ENCODE results near the gene KRT27. TPM values are rescaled to one million over a fixed set of nuclear protein-coding genes. Genes with fewer than 3 reads are reported as not detected.
"Not testable (repeated sequence)": the region's sequence is repeated elsewhere in the genome, so short reads cannot be mapped to it uniquely, and the experiment has no call there.

Gene KRT27
- total RNA-seq, 1 donor from 2014 or later: not detected

- intact Hi-C loops (cut with DNase I): loop anchor here (5.0 kb wide), 1 partner anchor 43 kb away; no protein-coding TSS in a partner anchor
- not testable (repeated sequence) for ATAC-seq; DNase-seq (ENCODE audit: missing footprints)
These were observed 32.3 kb upstream of the KRT27 start for GRCh38 chr17:40814657-40815056.

- intact Hi-C loops (cut with DNase I): no loop called here
- DNase-seq (ENCODE audit: missing footprints) (no peak), ATAC-seq (no peak)
These were observed 31.5 kb upstream of the KRT27 start for GRCh38 chr17:40813804-40814203.

GRCh38 chr17:40812639-40813038 is 30.3 kb upstream of the KRT27 start:
- ATAC-seq: no peak
- DNase-seq (ENCODE audit: missing footprints): no peak
- intact Hi-C loops (cut with DNase I): no loop called here

- intact Hi-C loops (cut with DNase I): no loop called here
- ATAC-seq: no peak
- DNase-seq (ENCODE audit: missing footprints): no peak
These were observed 28.1 kb upstream of the KRT27 start for GRCh38 chr17:40810494-40810893.

GRCh38 chr17:40809721-40810421 is 27.5 kb upstream of the KRT27 start:
- DNase-seq (ENCODE audit: missing footprints) (no peak), ATAC-seq (peak; percentile 76)
- intact Hi-C loops (cut with DNase I): no loop called here

DNA sequence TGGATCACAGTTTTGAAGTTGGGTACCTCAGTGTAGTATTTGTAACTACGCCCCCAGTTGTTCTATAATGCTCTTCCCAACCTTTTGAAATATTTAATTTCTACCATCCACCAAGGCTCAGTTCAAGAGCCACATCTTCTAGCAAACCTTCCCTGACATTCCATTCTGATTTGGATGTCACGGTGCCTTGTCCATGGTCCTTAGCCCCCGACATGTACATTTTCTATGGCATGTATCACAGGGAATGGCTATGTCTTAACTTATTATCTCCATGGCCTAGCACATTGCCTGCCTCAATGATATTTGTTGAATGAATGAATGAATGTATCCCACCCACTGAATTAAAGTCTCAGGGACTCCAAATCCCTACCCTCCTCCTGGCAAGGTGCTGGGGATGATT is 23.8 kb upstream of the KRT27 start:
- DNase-seq (ENCODE audit: missing footprints) (no peak), ATAC-seq (no peak)
- intact Hi-C loops (cut with DNase I): no loop called here

GRCh38 chr17:40803617-40804082 is 21.3 kb upstream of the KRT27 start:
- intact Hi-C loops (cut with DNase I): loop anchor here (2.0 to 5.0 kb wide), 3 partner anchors 519 to 863 kb away; no protein-coding TSS in a partner anchor
- ATAC-seq (peak; percentile 81), DNase-seq (ENCODE audit: missing footprints) (peak; percentile 87)

DNA sequence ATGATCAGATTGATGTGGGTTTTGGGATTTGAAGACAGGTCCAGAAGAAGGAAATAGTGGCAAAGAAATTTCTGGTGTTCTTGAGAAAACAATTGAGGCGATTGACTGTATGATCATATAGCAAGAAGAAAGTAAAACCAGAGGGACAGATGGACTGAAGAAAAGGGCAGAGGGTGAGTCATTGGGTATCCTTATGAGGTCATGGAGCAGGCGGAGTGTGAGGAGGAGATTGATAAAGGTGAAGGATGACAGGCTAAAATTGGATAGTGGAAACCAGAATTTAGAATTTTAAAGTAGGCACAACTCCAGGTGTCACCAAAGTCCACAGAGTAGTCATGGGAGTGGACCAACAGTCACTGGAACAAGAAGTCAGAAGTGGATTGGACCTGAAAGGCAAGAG is 18.8 kb upstream of the KRT27 start:
- DNase-seq (ENCODE audit: missing footprints) (no peak), ATAC-seq (no peak)
- intact Hi-C loops (cut with DNase I): loop anchor here (5.0 kb wide), 1 partner anchor 521 kb away; no protein-coding TSS in a partner anchor

- no peak for ATAC-seq
- DNase-seq (ENCODE audit: missing footprints): no peak
These were observed 18.0 kb upstream of the KRT27 start for GRCh38 chr17:40800381-40800780.

DNA sequence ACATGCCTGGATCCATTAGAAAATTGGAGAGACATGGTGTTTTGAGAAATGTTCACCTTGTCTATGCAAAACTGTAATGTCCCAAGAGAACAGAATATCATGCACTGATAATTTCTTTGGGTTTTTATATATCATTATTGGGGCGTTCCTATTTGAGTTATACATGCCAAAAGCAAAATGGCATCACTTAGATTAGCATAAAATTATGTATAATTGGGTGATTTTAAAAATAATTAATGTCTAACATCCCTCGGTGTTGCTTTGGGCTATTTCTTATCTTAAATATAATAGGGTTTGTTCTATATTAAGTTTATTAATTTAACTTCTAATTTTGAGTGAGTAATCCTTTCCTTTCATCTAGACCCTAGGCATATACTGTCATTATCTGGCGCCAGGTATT is 17.5 kb upstream of the KRT27 start, which contains the start of gene KRT28:
TSS of gene KRT28 (minus strand) at position 101 of the 400 bp plus-strand sequence. CDS start at position 35, 66 bp downstream.
- DNase-seq (ENCODE audit: missing footprints) (no peak), ATAC-seq (no peak)
- intact Hi-C loops (cut with DNase I): loop anchor here (5.0 kb wide), 1 partner anchor 522 kb away; no protein-coding TSS in a partner anchor

More at GRCh38 chr17:40800381-40800780, 18.0 kb upstream of the KRT27 start:
- intact Hi-C loops (cut with DNase I): loop anchor here (5.0 kb wide), 1 partner anchor 522 kb away; no protein-coding TSS in a partner anchor

- intact Hi-C loops (cut with DNase I): no loop called here
- ATAC-seq: no peak
These were observed 14.5 kb upstream of the KRT27 start for GRCh38 chr17:40796846-40797245.

GRCh38 chr17:40795019-40795667 is 12.8 kb upstream of the KRT27 start:
- DNase-seq (ENCODE audit: missing footprints) (no peak), ATAC-seq (no peak)
- intact Hi-C loops (cut with DNase I): no loop called here

More at GRCh38 chr17:40796846-40797245, 14.5 kb upstream of the KRT27 start:
- peak; percentile 41 for DNase-seq (ENCODE audit: missing footprints)

- intact Hi-C loops (cut with DNase I): loop anchor here (5.0 kb wide), 1 partner anchor 172 kb away; no protein-coding TSS in a partner anchor
- DNase-seq (ENCODE audit: missing footprints) (no peak), ATAC-seq (no peak)
These were observed 12.1 kb upstream of the KRT27 start for GRCh38 chr17:40794466-40794865.

DNA sequence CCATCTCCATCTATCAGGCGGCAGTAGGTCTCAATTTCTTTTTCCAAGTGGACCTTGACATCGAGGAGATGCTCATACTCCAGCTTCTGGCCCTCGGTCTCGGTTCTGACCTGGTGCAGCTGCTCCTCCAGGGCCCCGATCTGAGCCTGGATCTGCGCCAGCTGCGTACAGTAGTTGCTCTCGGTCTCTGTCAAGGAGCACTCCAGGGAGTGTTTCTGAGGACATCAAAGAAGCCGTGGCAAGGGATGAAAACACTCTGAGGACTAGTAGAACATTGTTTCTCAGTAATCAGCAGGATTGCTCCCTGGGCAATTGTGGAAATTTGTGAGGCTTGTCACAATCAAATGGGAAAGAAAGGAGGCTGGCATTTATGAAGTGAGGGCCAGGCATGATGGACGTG is 11.5 kb upstream of the KRT27 start:
- no peak for ATAC-seq
- DNase-seq (ENCODE audit: missing footprints): no peak
- intact Hi-C loops (cut with DNase I): loop anchor here (5.0 kb wide), 1 partner anchor 172 kb away; no protein-coding TSS in a partner anchor

DNA sequence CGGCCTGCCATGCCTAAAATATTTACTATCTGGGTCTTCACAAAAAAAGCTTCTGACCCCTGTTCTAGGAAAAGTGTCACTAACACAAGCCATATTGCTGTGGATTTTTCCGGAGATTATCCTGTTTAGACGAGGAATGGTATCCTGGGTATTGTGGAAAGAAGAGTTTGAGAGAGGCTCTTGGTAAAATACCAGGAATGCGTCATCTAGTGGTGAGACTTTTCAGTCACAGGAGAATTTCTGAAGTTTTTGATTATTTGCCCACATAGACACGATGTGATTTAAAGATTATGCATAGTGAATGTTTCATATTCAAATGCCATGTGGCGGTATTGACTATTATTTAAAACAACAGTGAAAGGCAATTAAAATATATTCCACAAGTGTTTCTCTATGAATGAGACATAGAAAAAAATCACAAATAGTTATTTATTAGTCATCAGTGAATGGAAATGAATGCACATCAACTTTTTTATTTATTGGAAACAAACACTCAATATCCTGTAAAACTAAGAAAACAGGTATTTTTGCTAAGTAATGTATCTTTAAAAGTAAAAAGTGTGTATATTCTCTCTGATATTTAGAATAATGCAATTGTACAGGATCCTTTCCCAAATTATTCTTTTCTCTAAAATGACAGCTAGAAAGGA is 9.6 kb upstream of the KRT27 start:
- intact Hi-C loops (cut with DNase I): loop anchor here (5.0 kb wide), 1 partner anchor 170 kb away; no protein-coding TSS in a partner anchor
- DNase-seq (ENCODE audit: missing footprints) (no peak), ATAC-seq (peak; percentile 73)

DNA sequence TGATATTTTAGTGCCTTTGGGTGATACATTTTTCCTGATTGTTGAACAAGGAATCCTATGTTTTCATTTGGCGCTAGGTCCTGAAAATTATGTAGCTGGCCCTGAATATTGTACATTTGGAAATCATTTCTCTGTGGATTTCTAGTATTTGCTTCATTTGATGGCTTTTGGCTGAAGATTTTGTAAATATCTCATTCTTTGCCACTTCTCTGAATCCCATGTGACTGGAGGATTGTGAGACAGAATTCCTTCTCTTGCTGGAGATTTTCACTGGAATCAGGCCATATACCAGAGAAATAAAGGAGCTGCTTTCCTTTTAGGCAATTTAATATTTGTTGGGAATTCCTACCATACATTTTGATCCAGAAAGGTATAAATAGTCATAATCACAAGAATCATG is 8.8 kb upstream of the KRT27 start:
- intact Hi-C loops (cut with DNase I): loop anchor here (5.0 kb wide), 1 partner anchor 169 kb away; no protein-coding TSS in a partner anchor
- ATAC-seq: peak; percentile 62
- DNase-seq (ENCODE audit: missing footprints): no peak

DNA sequence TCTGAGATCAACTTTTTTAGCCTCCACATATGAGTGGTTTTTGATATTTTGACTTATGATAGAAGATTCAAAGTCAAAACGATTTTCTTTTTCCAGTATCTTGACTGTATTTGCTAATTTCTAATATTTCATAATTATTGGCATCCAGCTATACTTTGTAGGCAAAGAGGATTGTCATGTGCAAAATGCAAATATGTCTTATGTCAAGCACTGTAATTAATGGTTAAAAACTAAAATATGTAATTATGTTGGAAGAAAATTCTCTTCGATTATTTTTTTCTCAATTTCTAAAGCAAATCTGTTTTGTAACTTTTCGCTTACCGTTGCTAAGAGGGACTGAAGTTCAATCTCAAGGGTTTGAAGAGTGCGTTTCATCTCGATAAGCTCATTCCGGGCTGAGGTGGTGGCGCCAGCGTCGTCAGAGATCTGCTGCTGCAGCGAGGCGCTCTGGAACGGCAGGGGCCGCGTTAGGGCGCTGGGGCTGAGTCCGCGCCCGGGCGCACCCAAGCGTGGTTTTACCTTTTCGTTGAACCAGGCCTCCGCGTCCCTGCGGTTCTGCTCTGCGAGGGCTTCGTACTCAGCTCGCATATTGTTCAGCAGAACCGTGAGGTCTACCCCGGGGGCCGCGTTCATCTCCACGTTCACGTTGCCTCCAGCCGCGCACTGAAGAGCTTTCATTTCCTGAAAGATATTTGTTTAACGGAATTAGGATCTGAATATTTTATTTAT is 3.0 kb downstream of the KRT27 start:
- DNase-seq (ENCODE audit: missing footprints): no peak
- ATAC-seq: no peak
- intact Hi-C loops (cut with DNase I): no loop called here

DNA sequence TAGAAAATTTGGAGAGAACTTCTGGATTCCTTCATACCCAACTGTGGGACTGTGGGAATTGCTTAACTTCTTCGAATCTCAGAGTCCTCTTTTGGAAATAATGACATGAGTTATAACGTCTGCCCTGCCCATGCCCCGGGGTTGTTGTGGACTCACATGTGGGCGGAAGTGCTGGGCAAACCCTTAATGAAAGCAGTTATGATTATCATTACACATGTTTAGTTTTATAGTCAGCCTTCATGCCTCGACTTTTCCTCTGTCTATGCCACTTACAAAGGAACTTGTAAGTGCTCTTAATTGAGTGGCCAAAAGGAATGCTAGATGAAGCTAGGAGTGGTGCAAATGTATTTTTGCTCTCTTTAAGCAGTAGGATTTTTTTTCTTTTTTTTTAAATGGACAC is 3.9 kb downstream of the KRT27 start:
- intact Hi-C loops (cut with DNase I): no loop called here
- DNase-seq (ENCODE audit: missing footprints) (no peak), ATAC-seq (no peak)

Data from Right ventricle myocardium inferior (tissue), 1 donor.